ENCODE measurements around the gene CDC42SE2.
"Not testable (repeated sequence)": the region's sequence is repeated elsewhere in the genome, so short reads cannot be mapped to it uniquely, and the experiment has no call there.

CDC42SE2 gene

DNA sequence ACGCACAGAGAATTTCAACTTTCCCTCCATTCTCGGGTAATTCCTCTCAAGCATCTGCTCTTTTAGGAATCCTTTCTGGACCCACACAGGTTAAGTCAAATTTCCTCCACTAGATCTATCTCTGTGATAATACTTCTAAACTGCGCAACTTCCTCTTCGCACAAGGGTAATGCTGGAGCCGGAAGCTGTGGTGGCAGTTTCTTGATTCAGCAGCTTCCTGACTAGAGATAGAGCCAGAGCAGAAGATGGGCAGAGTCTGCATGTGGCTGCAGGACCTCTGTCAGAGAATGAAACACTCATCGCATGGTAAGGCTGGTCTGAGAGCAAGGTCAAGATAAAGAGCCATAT, 11.1 kb upstream of the CDC42SE2 start:
- DNase-seq, result no peak

DNA sequence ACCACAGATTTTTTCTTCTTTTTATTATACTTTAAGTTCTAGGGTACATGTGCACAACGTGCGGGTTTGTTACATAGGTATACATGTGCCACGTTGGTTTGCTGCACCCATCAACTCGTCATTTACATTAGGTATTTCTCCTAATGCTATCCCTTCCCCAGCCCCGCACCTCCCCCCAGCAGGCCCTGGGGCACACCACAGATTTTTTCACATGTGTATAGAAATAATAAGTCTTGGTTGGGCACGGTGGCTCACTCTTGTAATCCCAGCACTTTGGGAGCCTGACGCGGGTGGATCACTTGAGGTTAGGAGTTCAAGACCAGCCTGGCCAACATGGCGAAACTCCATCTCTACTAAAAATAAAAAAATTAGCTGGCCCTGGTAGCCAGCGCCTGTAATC, 9.8 kb upstream of the CDC42SE2 start:
- not testable (repeated sequence) for DNase-seq

DNA sequence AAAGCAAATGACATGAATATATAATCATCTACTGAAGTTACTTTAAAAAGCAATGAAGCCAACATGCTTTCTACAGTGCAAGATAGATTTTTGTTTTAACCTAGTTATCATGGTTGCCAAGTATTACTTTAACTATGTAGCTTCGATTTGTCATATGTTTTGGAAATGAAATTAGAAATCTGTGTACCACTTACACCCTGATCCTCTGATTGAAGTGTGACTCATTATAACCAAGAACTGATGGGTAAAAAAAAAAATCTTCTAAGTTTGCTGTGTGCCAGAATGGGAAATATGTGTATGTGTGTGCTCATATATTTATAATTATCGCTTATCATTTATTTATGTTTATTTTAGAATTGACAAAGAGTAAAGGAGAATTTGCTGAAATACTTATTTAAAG, 9.1 kb upstream of the CDC42SE2 start:
- DNase-seq, result no peak

DNA sequence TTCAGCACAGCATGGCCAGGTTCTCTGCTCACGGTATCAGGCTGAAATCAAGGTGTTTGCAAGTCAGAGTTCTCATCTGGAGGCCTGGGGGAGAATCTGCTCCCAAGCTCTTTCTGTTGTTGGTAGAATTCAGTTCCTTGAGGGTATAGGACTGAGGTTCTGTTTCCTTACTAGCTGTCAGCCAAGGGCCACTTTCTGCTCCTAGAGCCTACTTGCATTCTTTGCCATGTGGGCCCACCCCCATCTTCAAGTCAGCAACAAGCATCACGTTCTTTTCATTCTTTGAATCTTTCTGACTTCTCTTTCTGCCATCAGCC, 7.4 kb upstream of the CDC42SE2 start:
- no peak for DNase-seq

DNA sequence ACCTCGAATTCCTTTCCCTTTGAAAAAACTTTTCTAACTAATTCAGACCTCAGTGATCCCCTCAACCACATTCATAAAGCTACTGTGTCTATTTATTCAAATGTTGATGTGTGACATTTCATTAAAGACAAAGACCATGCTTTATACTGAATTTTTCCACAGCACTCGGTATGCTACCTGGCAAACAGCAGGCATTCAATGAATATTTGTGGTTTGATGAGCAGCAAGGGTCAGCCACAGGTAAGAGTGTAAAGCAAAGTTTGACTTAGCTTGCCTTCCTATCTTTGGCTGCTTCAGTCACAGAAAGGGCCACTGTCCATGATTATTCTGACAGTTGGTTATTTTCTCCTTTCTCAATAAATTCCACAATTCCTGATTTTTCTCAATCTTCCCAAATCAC, 5.1 kb upstream of the CDC42SE2 start:
- no peak for DNase-seq

DNA sequence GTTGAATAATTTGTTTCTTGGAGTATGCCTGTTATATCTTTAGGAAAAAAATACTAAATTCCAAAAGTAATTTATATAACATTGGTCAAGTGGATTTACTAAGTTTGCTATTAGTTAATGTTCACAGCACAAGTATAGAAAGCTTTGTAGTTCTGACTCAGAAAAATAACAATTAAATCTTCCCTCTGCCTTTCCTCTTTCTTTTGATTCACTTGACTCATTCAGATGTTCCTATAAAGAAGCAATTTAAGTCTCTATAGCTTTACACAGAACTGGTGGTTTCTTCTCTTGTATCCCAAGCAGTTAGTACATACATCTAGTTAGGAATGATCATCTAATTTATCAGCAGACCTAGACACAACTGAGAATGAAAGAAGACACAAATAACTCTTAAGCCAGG, 4.5 kb upstream of the CDC42SE2 start:
- no peak for DNase-seq

DNA sequence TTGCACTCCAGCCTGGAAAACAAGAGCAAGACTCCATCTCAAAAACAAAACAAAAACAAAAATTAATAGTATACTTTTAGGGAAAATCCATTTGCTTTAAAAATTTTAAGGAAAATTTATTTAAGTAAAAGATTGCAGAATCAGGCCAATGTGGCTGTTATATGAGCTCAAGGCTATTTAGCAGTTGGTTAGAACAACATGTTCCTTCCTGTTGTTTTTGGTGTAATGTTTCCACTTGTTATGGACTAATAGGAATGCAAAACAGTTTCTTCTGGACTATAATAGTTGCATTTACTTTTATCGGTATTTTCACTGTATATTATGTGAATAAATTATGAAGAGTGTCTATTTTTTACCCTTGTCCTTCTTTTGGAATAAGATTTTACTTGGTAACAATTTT, 3.0 kb upstream of the CDC42SE2 start:
- DNase-seq, result no peak

DNA sequence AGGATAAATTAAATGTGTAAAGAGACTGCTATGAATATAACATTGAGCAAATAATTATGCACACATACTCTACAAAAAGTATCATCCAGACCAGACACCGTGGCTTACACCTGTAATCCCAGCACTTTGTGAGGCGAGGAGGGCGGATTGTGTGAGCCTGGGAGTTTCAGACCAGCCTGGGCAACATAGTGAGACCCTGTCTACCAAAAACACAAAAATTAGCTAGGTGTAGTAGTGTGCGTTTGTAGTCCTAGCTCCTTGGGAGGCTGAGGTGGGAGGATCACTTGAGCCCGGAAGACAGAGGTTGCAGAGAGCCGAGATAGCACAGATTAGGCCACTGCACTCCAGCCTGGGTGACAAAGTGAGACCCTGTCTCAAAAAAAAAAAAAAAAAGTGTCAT, 2.4 kb upstream of the CDC42SE2 start:
- DNase-seq, result no peak

DNA sequence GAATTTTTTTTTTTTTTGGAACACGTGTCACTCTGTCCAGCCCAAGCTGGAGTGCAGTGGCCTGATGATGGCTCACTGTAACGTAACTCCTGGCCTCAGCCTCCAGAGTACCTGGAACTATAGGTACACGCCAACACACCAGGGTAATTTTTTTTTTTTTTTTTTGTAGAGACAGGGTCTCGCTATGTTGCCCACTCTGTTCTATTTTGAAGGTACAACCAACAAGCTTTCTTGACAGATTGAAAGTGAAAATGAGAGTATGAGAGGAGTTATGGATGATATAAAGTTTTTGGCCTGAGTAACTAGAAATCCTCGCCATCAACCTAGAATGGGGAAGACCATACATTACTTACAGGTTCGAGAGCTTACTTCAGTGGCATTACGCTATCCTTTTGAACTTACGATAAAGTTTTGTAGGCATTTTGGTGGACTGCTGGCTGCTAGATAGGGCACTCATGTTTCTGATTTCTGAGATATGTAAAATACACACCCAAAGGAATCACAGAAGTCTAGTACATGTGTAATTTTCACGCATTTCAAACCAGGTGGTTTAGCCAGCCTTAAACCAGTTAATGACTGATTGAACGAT, 806 bp upstream of the CDC42SE2 start:
- peak; percentile 12 for DNase-seq

DNA sequence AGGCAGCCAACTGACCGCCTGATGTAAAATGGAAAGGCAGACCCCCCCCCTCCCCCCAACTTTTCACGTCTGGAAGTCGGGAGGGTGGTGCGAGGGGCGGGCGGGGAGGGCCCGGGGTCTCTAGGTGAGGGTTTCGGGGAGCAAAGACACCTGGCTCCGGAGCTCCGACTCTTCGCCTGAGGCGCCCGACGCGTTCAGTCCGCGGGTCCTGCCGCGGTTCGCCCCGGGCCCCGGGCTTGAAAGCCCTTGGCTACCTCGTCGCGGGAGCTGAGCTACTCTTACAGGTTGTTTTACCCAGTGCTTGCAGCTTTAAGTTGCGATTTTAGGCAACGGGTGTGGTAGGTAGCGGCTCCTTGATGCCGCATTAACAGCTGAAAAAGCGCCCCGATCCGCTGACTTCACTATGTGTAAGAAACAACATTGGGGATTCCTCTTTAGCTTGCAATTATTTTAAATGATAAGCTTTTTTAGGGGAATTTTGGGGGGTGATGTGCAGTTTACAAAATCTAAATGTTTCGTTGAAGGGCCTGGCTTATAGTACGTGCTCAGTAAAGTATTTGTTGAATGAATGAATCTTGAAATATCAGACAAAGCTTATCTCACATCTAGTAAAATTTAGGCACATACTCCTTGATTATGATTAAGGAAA, 722 bp downstream of the CDC42SE2 start:
- DNase-seq, result peak; percentile 10

DNA sequence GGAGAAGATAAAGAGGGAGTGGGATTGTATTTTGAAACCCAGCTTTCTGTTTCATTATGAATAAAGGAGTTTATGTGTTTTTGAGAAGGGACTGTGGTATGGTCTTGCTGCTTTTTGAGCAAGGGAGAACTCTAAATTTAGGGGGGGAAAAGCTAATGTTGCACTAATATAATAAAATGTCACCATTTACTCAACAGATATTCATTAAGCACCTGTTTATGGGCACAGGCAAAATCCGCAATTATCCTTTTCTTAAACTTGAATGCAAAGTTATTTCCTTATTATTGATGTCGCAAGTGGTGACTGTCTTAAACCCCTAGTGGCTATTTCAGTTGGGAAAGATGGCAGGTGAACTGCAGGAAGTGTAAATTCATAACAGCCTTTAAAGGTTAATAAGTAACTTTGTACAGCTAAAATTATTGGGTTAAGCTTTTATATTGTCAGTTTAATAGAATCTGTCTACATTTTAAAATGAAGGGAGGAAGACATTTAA, 1.5 kb downstream of the CDC42SE2 start:
- peak; percentile 7 for DNase-seq

DNA sequence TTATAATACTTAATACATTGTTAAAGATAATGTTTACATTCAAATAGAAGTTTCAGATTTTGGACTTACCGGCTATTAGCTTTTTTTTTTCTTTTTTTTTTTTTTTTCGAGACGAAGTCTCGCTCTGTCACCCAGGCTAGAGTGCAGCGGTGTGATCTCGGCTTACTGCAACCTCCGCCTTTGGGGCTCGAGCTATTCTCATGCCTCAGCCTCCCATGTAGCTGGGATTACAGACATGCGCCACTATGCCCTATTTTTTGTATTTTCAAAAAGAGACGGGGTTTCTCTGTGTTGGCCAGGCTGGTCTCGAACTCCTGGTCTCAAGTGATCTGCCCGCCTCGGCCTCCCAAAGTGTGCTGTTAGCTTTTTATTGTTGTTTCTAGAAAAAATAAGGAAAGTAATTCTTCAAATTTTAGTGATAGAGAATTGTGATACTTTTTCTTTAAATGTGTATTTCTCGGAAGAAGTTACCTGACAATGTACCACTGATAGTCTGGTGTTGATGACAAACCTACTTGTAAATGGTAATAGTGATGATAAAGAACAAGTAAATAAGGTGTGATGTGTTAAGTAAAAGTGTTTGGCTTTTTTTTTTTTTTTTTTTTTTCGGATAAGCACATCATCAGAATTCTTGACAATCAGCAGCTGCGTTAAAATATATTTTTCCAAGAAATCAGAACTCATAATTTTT, 2.7 kb downstream of the CDC42SE2 start:
- DNase-seq, result no peak

DNA sequence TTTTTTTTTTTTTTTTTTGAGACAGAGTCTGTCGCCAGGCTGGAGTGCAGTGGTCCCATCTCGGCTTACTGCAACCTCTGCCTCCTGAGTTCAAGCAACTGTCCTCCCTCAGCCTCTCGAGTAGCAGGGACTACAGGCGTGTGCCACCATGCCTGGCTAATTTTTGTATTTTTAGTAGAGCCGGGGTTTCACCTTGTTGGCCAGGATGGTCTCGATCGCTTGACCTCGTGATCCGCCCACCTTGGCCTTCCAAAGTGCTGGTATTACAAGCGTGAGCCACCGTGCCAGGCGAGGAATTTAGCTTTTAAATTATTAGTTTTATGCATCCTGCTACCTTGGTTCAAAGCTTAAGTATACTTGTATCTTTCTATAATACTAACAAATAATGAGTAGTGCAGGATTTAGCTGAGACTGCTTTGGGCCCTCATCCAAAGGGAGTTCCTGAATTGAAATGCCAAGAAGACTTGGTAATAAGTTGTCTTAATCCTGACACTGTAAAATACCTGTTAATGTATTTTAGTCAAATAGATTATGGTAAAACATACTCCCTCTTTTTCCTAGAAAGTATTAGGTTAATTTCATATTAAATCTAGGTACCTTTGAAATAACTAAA, 5.0 kb downstream of the CDC42SE2 start:
- DNase-seq, result no peak

DNA sequence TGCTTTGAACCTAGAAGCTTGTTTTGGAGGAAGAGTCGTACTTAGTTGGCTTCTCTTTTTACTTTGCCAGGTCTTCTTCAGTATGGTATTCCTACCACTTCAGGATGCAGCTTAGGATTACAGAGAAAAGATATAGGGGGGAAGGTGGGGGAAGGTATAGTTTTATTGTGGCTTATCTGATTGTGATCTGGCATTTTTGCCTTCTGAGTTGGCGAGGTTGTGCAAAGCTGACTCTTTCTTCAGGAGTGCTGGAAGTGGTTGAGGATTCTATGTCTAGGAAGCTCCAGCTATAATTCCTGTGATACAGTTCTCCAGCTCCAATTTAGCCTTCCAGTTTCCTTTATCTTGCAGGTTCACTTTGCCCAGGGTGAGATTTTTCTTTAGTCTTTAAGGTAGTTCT, 7.0 kb downstream of the CDC42SE2 start:
- no peak for DNase-seq

DNA sequence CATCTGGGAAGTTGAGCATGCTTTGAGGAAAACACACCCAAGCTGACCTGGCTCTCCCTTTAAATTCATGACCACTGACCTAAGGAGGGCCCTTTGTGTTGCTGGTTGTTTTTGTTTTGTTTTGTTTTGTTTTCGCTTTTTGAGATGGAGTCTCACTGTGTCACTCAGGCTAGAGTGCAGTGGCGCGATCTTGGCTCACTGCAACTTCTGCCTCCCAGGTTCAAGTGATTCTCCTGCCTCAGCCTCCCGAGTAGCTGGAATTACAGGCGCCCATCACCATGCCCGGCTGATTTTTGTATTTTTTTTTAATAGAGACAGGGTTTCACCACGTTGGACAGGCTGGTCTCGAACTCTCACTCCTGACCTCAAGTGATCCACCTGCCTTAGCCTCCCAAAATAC, 8.0 kb downstream of the CDC42SE2 start:
- DNase-seq, result not testable (repeated sequence)

DNA sequence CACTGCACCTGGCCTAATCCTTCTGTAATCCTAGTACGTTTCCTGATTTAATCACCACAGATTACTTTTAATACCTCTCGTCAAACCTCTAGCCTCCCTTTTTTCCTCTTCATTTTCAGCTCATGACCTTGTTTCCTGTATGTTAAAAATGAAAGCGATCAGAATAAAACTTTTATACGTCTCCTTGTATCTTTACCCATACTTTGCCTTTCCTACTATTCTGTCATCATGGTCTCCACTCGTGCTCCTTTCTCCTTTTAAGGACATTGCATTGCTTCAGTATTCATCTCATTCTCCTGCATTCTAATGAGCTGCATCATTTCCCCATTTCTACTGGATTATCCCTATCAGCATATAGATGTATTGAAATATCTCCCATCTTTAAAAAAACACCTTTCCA, 8.5 kb downstream of the CDC42SE2 start:
- DNase-seq, result no peak

DNA sequence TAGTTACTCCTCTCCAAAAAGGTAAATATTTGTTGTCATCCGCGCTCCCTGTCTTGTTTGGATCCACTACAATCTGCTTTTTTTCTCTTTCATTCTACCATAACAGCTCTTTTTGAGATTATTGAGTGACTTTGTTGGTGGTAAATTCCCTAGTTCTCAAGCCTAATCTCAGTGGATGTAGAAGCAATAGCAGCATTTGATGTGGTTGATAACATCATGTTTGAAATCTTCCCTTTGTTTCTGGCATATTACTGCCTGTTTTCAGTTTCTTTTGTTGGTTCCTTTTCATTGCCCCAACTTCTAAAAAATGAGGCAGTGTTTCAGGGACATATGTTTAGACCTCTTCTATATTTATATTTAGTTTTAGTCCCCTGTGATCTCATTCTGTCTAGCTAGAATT, 8.9 kb downstream of the CDC42SE2 start:
- DNase-seq, result no peak

DNA sequence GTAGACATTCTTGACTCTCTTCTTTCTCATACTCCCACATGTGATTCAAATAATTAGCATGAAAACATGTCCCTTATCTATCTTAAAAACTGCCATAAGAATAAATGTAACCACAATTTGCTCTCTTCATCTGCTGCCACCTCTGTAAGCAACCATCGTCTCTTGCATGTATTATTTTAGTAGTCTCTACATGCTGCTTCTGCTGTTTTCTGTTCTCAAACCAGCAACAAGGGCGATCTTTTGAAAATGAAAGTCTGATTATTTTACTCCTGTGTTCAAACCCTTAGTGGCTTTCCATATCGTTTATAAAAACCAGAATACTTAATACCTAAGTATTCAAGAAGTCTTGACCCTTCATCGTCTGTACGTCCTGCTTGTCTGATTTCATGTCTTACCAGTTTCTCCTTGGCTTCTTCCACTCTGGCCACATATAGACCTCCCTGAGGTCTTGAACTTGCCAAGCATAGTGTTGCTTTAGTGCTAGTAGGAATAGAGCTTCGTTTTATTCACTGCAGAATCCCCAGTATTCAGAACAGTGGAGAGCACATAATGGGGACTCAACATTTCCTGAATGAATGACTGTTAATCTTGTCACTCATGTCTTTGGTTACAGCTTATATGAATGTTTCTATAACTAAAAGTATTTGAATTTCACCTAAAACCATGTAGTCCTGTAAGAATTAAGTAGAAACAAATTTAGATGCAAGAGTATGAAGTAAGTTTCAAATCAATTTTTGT, 10.6 kb downstream of the CDC42SE2 start:
- DNase-seq, result no peak

DNA sequence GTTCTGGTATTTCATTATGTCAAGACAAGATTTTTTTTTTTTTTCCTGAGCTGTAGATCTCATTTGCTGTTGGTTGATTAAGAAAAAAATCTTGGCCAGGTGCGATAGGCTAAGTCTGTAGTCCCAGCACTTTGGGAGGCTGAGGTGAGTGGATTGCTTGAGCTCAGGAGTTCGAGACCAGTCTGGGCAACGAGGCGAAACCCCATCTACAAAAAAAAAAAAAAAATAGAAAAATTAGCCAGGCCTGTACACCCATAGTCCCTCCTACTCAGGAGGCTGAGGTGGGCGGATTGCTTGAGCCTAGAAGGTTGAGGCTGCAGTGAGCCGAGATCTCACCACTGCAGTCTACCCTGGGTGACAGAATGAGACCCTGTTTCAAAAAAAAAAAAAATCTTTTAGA, 12.2 kb downstream of the CDC42SE2 start:
- no peak for DNase-seq

DNA sequence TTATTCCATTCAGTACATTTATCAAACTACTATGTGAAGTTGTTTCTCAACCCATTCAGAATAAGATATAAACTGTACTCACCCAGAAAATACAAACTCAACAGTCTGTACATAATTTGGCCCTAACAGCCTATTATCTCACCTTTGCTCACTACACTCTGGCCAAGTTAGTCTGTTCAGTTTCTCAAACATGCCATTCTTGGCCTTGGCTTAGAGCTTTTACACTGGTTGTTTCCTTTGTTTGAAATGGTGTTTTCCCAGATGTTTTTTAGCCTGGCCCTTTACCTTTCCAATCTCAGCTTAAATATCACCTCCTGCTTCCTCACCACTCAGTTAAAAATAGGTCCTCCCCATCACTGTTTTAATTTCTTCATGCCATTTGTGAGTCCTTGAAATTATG, 13.6 kb downstream of the CDC42SE2 start:
- no peak for DNase-seq

DNA sequence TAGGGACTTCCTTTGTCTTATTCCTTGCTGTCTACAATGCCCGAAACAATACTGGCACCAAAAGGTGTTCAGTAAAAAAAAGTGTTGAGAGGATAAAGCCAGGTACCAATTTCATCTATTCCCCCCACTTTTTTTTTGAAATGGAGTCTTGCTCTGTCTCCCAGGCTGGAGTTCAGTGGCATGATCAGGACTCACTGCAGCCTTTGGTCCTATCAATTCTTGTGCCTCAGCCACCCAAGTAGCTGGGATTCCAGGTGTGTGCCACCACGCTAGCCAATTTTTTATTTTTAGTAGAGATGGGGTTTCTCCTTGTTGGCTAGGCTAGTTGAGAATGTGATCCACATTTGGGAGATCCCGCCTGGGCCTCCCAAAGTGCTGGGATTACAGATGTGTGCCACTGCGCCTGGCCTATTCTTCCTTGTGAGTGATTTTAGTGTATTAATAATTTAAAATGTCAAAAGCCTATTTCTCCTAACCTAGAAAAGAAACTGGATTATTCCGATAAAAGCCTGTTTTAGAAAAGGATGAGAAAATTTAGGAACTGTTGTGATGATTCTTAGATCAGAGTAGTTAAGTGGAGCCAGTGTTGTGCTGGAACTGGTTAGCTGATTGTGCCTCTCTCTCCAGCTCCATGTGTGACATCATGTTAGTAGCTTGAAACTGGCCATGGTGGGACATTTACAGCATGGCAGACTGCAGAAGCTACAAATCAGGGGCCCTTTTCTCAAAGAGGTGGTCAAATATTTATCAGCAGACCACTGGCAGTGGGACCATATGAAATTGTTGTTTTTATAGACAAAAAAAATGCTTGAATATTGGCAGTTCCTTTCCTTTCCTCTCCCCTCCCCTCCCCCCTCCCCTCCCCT, 14.3 kb downstream of the CDC42SE2 start:
- no peak for DNase-seq

DNA sequence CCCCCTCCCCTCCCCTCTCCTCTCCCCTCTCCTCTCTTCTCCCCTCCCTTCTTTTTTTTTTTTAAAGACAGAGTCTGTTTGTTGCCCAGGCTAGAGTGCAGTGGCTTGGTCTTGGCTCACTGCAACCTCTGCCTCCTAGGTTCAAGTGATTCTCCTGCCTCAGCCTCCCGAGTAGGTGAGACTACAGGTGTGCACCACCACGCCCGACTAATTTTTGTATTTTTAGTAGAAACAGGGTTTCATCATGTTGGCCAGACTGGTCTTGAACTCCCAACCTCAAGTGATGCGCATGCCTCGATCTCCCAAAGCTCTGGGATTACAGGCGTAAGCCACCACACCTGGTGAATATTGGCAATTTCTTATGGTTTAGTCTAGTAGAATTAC, 14.9 kb downstream of the CDC42SE2 start:
- DNase-seq, result not testable (repeated sequence)

DNA sequence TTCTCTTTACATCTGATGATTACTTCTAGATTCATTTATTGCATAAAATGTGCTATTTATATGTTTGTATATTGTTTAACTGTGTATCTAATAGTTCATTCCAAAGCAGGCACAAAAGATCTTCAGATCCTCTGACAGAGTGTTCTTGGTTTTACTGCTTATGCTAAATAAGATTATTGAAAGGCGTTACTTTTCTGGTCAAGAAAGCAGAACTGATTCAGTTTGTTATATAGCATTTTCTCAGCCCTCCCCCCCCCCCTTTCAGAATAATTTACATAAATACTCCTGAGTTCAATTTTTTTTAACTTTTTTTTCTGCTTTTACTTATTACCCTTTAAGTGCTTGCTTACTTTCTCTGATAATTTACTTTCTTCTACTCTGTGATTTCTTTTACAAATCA, 15.4 kb downstream of the CDC42SE2 start:
- no peak for DNase-seq
